ENCODE measurements around the gene LINGO3. TPM values are rescaled to one million over a fixed set of nuclear protein-coding genes. Genes with fewer than 3 reads are reported as not detected.
A peak's percentile ranks its signal among the peaks of the same experiment; 100 is the strongest.

LINGO3 gene
- total and polyA plus RNA-seq, 3 donors from 2014 or later: 0.45 to 3.5 (median 2.1) TPM

- H3K4me3 ChIP-seq: no peak overlapping the region
- H3K27ac ChIP-seq: no peak overlapping the region
- no peaks in the 10 kb centered on the region for H3K9me3 ChIP-seq
- WGBS, 2 donors: 58 to 90% methylated on average over 6 to 18 of the region's 19 CpGs
- TF ChIP-seq POLR2A (IDR thresholded peaks at IDR 0.05) (no peak), CTCF (IDR thresholded peaks at IDR 0.05) (peak in 2 of 3 experiments; percentile 30 to 56)
- H3K4me1 ChIP-seq: no peaks in the 10 kb centered on the region
- peak; percentile 74 for DNase-seq
- intact Hi-C loops (cut with DNase I; ENCODE audit: low total_unique reads): no loop called here
- no peaks in the 10 kb centered on the region for H3K27me3 ChIP-seq
- H3K36me3 ChIP-seq (ENCODE audit: low read depth, missing control alignments): no peaks in the 10 kb centered on the region
These were observed 29.4 kb upstream of the LINGO3 start for GRCh38 chr19:2337329-2337707.

- no peak for DNase-seq
- intact Hi-C loops (cut with DNase I; ENCODE audit: low total_unique reads): no loop called here
- no peak overlapping the region for H3K27ac ChIP-seq
- H3K9me3 ChIP-seq: no peaks in the 10 kb centered on the region
- no peaks in the 10 kb centered on the region for H3K36me3 ChIP-seq (ENCODE audit: low read depth, missing control alignments)
- no peaks in the 10 kb centered on the region for H3K27me3 ChIP-seq
- WGBS, 2 donors: 80% methylated on average over 15 to 33 of the region's 33 CpGs
- TF ChIP-seq CTCF (IDR thresholded peaks at IDR 0.05) (no peak), POLR2A (IDR thresholded peaks at IDR 0.05) (no peak)
- H3K4me1 ChIP-seq: no peaks in the 10 kb centered on the region
- H3K4me3 ChIP-seq: no peak overlapping the region
These were observed 28.8 kb upstream of the LINGO3 start for GRCh38 chr19:2336528-2337328.

GRCh38 chr19:2335848-2336247, 27.9 kb upstream of the LINGO3 start:
- H3K27ac ChIP-seq: no peak overlapping the region
- TF ChIP-seq CTCF (IDR thresholded peaks at IDR 0.05): no peak
- no peak for TF ChIP-seq POLR2A (IDR thresholded peaks at IDR 0.05)
- intact Hi-C loops (cut with DNase I; ENCODE audit: low total_unique reads): no loop called here
- no peaks in the 10 kb centered on the region for H3K36me3 ChIP-seq (ENCODE audit: low read depth, missing control alignments)
- no peaks in the 10 kb centered on the region for H3K9me3 ChIP-seq
- H3K4me3 ChIP-seq: no peak overlapping the region
- DNase-seq: no peak
- no peaks in the 10 kb centered on the region for H3K4me1 ChIP-seq
- no peaks in the 10 kb centered on the region for H3K27me3 ChIP-seq
- WGBS, 2 donors: 80 to 88% methylated on average over 3 of the region's 3 CpGs

- no peaks in the 10 kb centered on the region for H3K9me3 ChIP-seq
- TF ChIP-seq POLR2A (IDR thresholded peaks at IDR 0.05): no peak
- TF ChIP-seq CTCF (IDR thresholded peaks at IDR 0.05): no peak
- DNase-seq: no peak
- WGBS, 2 donors: 91 to 94% methylated on average over 26 of the region's 26 CpGs
- no peak overlapping the region for H3K27ac ChIP-seq
- intact Hi-C loops (cut with DNase I; ENCODE audit: low total_unique reads): no loop called here
- H3K36me3 ChIP-seq (ENCODE audit: low read depth, missing control alignments): no peaks in the 10 kb centered on the region
- no peak overlapping the region for H3K4me3 ChIP-seq
- no peaks in the 10 kb centered on the region for H3K27me3 ChIP-seq
- no peaks in the 10 kb centered on the region for H3K4me1 ChIP-seq
These were observed 27.3 kb upstream of the LINGO3 start for GRCh38 chr19:2334986-2335846.

All from testis (tissue), 3 donors.